Panc1 (cell line): ENCODE data around the gene FMO1. TPM values are rescaled to one million over a fixed set of nuclear protein-coding genes. Genes with fewer than 3 reads are reported as not detected.
"Not testable (repeated sequence)": the region's sequence is repeated elsewhere in the genome, so short reads cannot be mapped to it uniquely, and the experiment has no call there.

Experiments used
- ATAC-seq: fragments of 200-7000 bp; cut with Tn5 transposase; 2 replicates; pipeline ENCODE4 v1.9.1; 2020; ENCODE audit warnings: mild to moderate bottlenecking, moderate library complexity
- BruUV-seq: library from RNA; stranded (reverse); fragments of 400-500 nt; replicated peaks from 2 replicates; lab custom pipeline; 2021; lab: Mats Ljungman, UMichigan
- CTCF ChIA-PET: fragments of 300-600 bp; sonication (Branson Sonifier 250); formaldehyde crosslinking; loops from one replicate; lab custom pipeline; 2022; ENCODE audit warnings: antibody characterized with exemption; lab: Charles Lee
- POLR2A ChIA-PET: fragments of 300-600 bp; sonication (Branson Sonifier 250); formaldehyde crosslinking; loops from one replicate; lab custom pipeline; 2022; ENCODE audit warnings: antibody characterized with exemption; lab: Charles Lee
- DNase-seq: peaks from one replicate; pipeline ENCODE4 v3.0.0-alpha.2; 2010; ENCODE audit warnings: low read depth, low spot score
- H3K27ac ChIP-seq: 2 replicates; pipeline ENCODE4 v1.5.1; 2011; ENCODE audit warnings: mild to moderate bottlenecking, low read length, inconsistent platforms
- H3K27me3 ChIP-seq: fragments of 200-500 bp; sonication (Bioruptor generic); 2 replicates; pipeline ENCODE4 v1.6.0; 2014; ENCODE audit warnings: low read length, inconsistent platforms; ENCODE audit not compliant: control insufficient read depth, insufficient read depth
- H3K36me3 ChIP-seq: fragments of 200-500 bp; sonication (Bioruptor generic); 2 replicates; pipeline ENCODE4 v1.5.1; 2014; ENCODE audit warnings: inconsistent platforms, mild to moderate bottlenecking, low read length, moderate library complexity; ENCODE audit not compliant: control insufficient read depth, insufficient read depth
- H3K4me1 ChIP-seq: 2 replicates; pipeline ENCODE4 v1.5.1; 2011; ENCODE audit warnings: inconsistent platforms, mild to moderate bottlenecking, low read length, moderate library complexity; ENCODE audit not compliant: control insufficient read depth, insufficient read depth
- H3K4me3 ChIP-seq, 2 experiments: 2 replicates each; pipeline ENCODE4 v1.5.1; 2011 to 2012; ENCODE audit warnings: low read depth in 2 of 2, low read length in 2 of 2, mild to moderate bottlenecking in 2 of 2, inconsistent platforms in 1 of 2, moderate library complexity in 1 of 2
- H3K9me3 ChIP-seq: fragments of 200-500 bp; sonication (Bioruptor generic); 2 replicates; pipeline ENCODE4 v1.5.1; 2014; ENCODE audit warnings: low read depth, mild to moderate bottlenecking, inconsistent platforms, low read length, moderate library complexity; ENCODE audit not compliant: control insufficient read depth, insufficient read depth
- CTCF ChIP-seq: fragments of 450-650 bp; IDR thresholded peaks from 2 replicates; pipeline ENCODE4 v1.5.1; 2017; ENCODE audit warnings: mild to moderate bottlenecking
- POLR2AphosphoS5 ChIP-seq: IDR thresholded peaks from 2 replicates; pipeline ENCODE4 v1.6.1; 2012; ENCODE audit warnings: mild to moderate bottlenecking, low read depth, low read length, moderate library complexity
- REST ChIP-seq, 2 experiments: IDR thresholded peaks; 2 replicates each; pipeline ENCODE4 v1.6.1; 2011 to 2012; ENCODE audit warnings: low read depth in 2 of 2, control low read depth in 1 of 2, low read length in 1 of 2, mild to moderate bottlenecking in 1 of 2, moderate library complexity in 1 of 2; ENCODE audit not compliant: insufficient read depth in 1 of 2
- SIN3A ChIP-seq: IDR thresholded peaks from 2 replicates; pipeline ENCODE4 v1.6.1; 2012; ENCODE audit warnings: low read depth, mild to moderate bottlenecking, low read length, moderate library complexity, borderline replicate concordance; ENCODE audit not compliant: insufficient read depth
- TCF7L2 ChIP-seq: IDR thresholded peaks from 2 replicates; pipeline ENCODE4 v1.6.1; 2011; ENCODE audit warnings: mild to moderate bottlenecking, low read depth, low read length, inconsistent platforms
- in situ Hi-C: cut with HindIII; loops from 2 replicates; pipeline ENCODE4 v1.10.0; 2016; ENCODE audit warnings: low sequenced_read_pairs, low pct_unique_long_range_greater_than_20kb
- intact Hi-C: fragments of 100-400 bp; cut with micrococcal nuclease; formaldehyde crosslinking; loops from one replicate; pipeline ENCODE4 v1.10.0; 2022; ENCODE audit not compliant: unreplicated experiment
- total RNA-seq: library from RNA; stranded (reverse); gene quantifications from one replicate; pipeline ENCODE4 v1.2.1, GENCODE V29; 2021; ENCODE audit not compliant: unreplicated experiment

FMO1 gene
- total RNA-seq, 1 experiment from 2014 or later, result not detected

GRCh38 chr1:171292799-171293198 lies 44.5 kb downstream of the FMO1 start:
- H3K9me3 ChIP-seq, result no peaks in the 10 kb centered on the region
- POLR2A ChIA-PET, result no interaction called here
- no peak overlapping the region for H3K4me3 ChIP-seq
- H3K36me3 ChIP-seq, result no peaks in the 10 kb centered on the region
- H3K27me3 ChIP-seq, result no peaks in the 10 kb centered on the region
- TF ChIP-seq TCF7L2 (no peak), SIN3A (no peak), CTCF (no peak), REST (IDR thresholded peaks at IDR 0.05; ENCODE audit: insufficient read depth in 1 of 2, low read depth in 2 of 2, low read length in 1 of 2) (no peak), POLR2AphosphoS5 (no peak)
- CTCF ChIA-PET, result no interaction called here
- H3K4me1 ChIP-seq, result no peaks in the 10 kb centered on the region
- no peak for DNase-seq
- intact Hi-C loops, result no loop called here
- in situ Hi-C loops, result no loop called here
- BruUV-seq, result no TSS peak
- H3K27ac ChIP-seq, result no peak overlapping the region
- no peak for ATAC-seq

GRCh38 chr1:171295383-171295782 lies 47.1 kb downstream of the FMO1 start:
- DNase-seq, H3K27ac ChIP-seq, H3K36me3 ChIP-seq, H3K4me3 ChIP-seq, H3K9me3 ChIP-seq, H3K4me1 ChIP-seq, in situ Hi-C loops, ATAC-seq, intact Hi-C loops, BruUV-seq, CTCF ChIA-PET, H3K27me3 ChIP-seq: not testable (repeated sequence)
- POLR2A ChIA-PET, result interaction anchor here (0.7 kb wide), 1 partner anchor 190 kb away, joined by 4 read pairs; the partner anchor contains the start of gene PRRC2C

- no TSS peak for BruUV-seq
- in situ Hi-C loops (no loop called here), intact Hi-C loops (no loop called here)
- no peaks in the 10 kb centered on the region for H3K27me3 ChIP-seq
- POLR2A ChIA-PET, result interaction anchor here (0.7 kb wide), 1 partner anchor 190 kb away, joined by 4 read pairs; the partner anchor contains the start of gene PRRC2C
- no peak for ATAC-seq
- no peak for TF ChIP-seq CTCF
- TF ChIP-seq POLR2AphosphoS5, result no peak
- no peak for TF ChIP-seq TCF7L2
- TF ChIP-seq SIN3A, result no peak
- TF ChIP-seq REST (IDR thresholded peaks at IDR 0.05; ENCODE audit: insufficient read depth in 1 of 2, low read depth in 2 of 2, low read length in 1 of 2), result no peak
- H3K4me1 ChIP-seq, result no peaks in the 10 kb centered on the region
- no peaks in the 10 kb centered on the region for H3K9me3 ChIP-seq
- no peak overlapping the region for H3K4me3 ChIP-seq
- H3K27ac ChIP-seq, result no peak overlapping the region
- H3K36me3 ChIP-seq, result no peaks in the 10 kb centered on the region
- CTCF ChIA-PET, result no interaction called here
- no peak for DNase-seq
Measured at GRCh38 chr1:171295821-171296220, 47.5 kb downstream of the FMO1 start.
